Body of pancreas (tissue), 4 donors: ENCODE data around the gene NEGR1. TPM values are rescaled to one million over a fixed set of nuclear protein-coding genes. Genes with fewer than 3 reads are reported as not detected.

Experiments
- ATAC-seq: fragments of 150-250 bp; one replicate; pipeline ENCODE4 v1.9.1; 2016
- DNase-seq, 4 donors: peaks; one replicate each; pipeline ENCODE4 v3.0.0-alpha.2; 2019
- H3K27ac ChIP-seq, 4 donors: fragments of 200-600 bp; sonication (generic); 1 replicate in 3 of 4; 2 replicates in 1 of 4; pipeline versions ENCODE4 v1.5.1 to v1.6.1; 2016 to 2019; ENCODE audit warnings: mild to moderate bottlenecking in 1 of 4, mixed read lengths in 1 of 4, moderate library complexity in 1 of 4
- H3K27me3 ChIP-seq, 2 donors: fragments of 200-600 bp; sonication (generic); one replicate each; pipeline ENCODE4 v1.6.0; 2016; ENCODE audit warnings: mild to moderate bottlenecking in 1 of 2
- H3K36me3 ChIP-seq, 2 donors: fragments of 200-600 bp; sonication (generic); replicated peaks in 1 of 2; 2 replicates each; pipeline ENCODE4 v1.5.1; 2016; ENCODE audit warnings: low read depth in 2 of 2; ENCODE audit not compliant: insufficient read depth in 1 of 2
- H3K4me1 ChIP-seq: fragments of 200-600 bp; sonication (generic); one replicate; pipeline ENCODE4 v1.6.0; 2016
- H3K4me3 ChIP-seq, 2 donors: fragments of 200-600 bp; sonication (generic); 1 replicate in 1 of 2; 2 replicates in 1 of 2; pipeline ENCODE4 v1.5.1; 2016 to 2019
- H3K9me3 ChIP-seq, 3 donors: fragments of 200-600 bp; sonication (generic); 1 replicate in 2 of 3; 2 replicates in 1 of 3; pipeline ENCODE4 v1.5.1; 2016
- POLR2A ChIP-seq, 3 donors: fragments of 450-650 bp; IDR thresholded peaks; one replicate each; pipeline ENCODE4 v1.6.1; 2016; ENCODE audit warnings: antibody characterized with exemption in 3 of 3, mild to moderate bottlenecking in 2 of 3
- WGBS, 2 donors: methylation state at CpG; one replicate each; pipeline ENCODE4 v1.1.5; 2017; 5-methylcytosine and 5-hydroxymethylcytosine counted together
- intact Hi-C: fragments of 100-400 bp; cut with DNase I; formaldehyde crosslinking; loops from one replicate; pipeline ENCODE4 v1.15.1; 2023
- total RNA-seq, 2 donors: library from RNA; depleted of rRNA; stranded (reverse); fragments of >200 nt; gene quantifications; one replicate each; pipeline ENCODE4 v1.1.0, GENCODE V29; 2016
- TF ChIP-seq, protein P1 (sequence below), 7 experiments: fragments of 450-650 bp in 4 of 7; fragments of 200-600 bp in 3 of 7; sonication (generic) in 3 of 7; IDR thresholded peaks; one replicate each; pipeline ENCODE4 v1.5.1; 2016 to 2019; ENCODE audit warnings: antibody characterized with exemption in 7 of 7

The NEGR1 gene
- total RNA-seq, 2 donors from 2014 or later = 6.3 to 9.6 TPM

GRCh38 chr1:71638081-71638766, 644.1 kb downstream of the NEGR1 start:
- H3K4me1 ChIP-seq = no peaks in the 10 kb centered on the region
- WGBS, 2 donors = 73 to 82% methylated on average over 4 of the region's 4 CpGs
- no peaks in the 10 kb centered on the region for H3K27me3 ChIP-seq
- no peaks in the 10 kb centered on the region for H3K36me3 ChIP-seq
- ATAC-seq (no peak), DNase-seq (no peak)
- no peak overlapping the region for H3K4me3 ChIP-seq
- intact Hi-C loops = no loop called here
- H3K27ac ChIP-seq = no peak overlapping the region
- H3K9me3 ChIP-seq = no peaks in the 10 kb centered on the region
- TF ChIP-seq POLR2A (IDR thresholded peaks at IDR 0.05) = no peak
- TF ChIP-seq, protein P1, sequence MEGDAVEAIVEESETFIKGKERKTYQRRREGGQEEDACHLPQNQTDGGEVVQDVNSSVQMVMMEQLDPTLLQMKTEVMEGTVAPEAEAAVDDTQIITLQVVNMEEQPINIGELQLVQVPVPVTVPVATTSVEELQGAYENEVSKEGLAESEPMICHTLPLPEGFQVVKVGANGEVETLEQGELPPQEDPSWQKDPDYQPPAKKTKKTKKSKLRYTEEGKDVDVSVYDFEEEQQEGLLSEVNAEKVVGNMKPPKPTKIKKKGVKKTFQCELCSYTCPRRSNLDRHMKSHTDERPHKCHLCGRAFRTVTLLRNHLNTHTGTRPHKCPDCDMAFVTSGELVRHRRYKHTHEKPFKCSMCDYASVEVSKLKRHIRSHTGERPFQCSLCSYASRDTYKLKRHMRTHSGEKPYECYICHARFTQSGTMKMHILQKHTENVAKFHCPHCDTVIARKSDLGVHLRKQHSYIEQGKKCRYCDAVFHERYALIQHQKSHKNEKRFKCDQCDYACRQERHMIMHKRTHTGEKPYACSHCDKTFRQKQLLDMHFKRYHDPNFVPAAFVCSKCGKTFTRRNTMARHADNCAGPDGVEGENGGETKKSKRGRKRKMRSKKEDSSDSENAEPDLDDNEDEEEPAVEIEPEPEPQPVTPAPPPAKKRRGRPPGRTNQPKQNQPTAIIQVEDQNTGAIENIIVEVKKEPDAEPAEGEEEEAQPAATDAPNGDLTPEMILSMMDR (IDR thresholded peaks at IDR 0.05) = no peak

DNA sequence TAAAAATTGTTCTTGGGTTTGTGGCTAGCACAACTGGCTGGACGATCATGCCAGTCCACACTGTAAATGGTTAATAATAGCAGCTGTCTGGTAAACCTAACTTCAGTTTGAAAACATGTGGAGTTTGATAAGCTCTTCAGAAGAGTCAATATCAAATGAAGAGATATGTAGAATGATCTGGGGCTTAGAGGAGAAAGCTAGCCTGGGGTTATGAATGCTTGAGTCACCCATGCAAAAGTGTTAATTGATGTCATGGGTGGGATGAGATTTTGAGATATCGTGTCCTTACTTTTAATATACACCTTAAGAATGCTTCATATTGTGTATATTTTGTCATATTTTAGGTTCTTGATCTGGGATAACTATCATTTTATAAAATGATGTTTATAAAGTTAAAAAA, 646.8 kb downstream of the NEGR1 start:
- no peak for ATAC-seq
- WGBS, 2 donors = 65 to 79% methylated on average over 2 of the region's 2 CpGs
- TF ChIP-seq, protein P1 (IDR thresholded peaks at IDR 0.05) = no peak
- TF ChIP-seq POLR2A (IDR thresholded peaks at IDR 0.05) = no peak
- intact Hi-C loops = no loop called here
- no peaks in the 10 kb centered on the region for H3K4me1 ChIP-seq
- H3K4me3 ChIP-seq = no peak overlapping the region
- no peak overlapping the region for H3K27ac ChIP-seq
- no peak for DNase-seq
- no peaks in the 10 kb centered on the region for H3K36me3 ChIP-seq
- no peaks in the 10 kb centered on the region for H3K9me3 ChIP-seq
- H3K27me3 ChIP-seq = no peaks in the 10 kb centered on the region

DNA sequence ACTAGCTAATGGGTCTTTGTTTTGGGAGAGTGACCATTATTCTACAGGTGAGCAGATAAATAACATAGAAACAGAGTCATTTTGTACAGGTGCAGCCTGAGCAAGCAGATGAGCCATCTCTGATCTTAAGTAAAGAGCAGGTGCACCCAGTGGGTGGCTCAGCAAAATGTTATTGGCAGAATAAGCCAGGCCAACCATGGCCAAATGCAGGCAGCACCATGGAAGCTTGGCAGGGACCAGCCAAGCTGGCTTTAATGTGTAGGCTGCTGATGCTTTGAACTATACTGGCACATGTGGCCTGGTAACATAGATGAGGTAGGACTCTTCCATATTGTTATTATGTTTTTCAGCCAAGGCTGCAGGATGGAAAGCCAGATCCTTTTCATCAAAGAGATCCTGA, 648.2 kb downstream of the NEGR1 start:
- Histone ChIP-seq H3K27ac (no peak overlapping the region), H3K4me3 (no peak overlapping the region), H3K9me3 (no peaks in the 10 kb centered on the region), H3K36me3 (no peaks in the 10 kb centered on the region), H3K4me1 (no peaks in the 10 kb centered on the region), H3K27me3 (no peaks in the 10 kb centered on the region)
- no peak for ATAC-seq
- TF ChIP-seq POLR2A (IDR thresholded peaks at IDR 0.05) = no peak
- TF ChIP-seq, protein P1 (IDR thresholded peaks at IDR 0.05) = no peak
- no peak for DNase-seq
- intact Hi-C loops = no loop called here

- no peaks in the 10 kb centered on the region for H3K36me3 ChIP-seq
- DNase-seq (no peak), ATAC-seq (no peak)
- H3K9me3 ChIP-seq = no peaks in the 10 kb centered on the region
- intact Hi-C loops = no loop called here
- no peak for TF ChIP-seq POLR2A (IDR thresholded peaks at IDR 0.05)
- TF ChIP-seq, protein P1 (IDR thresholded peaks at IDR 0.05) = no peak
- H3K27ac ChIP-seq = no peak overlapping the region
- no peaks in the 10 kb centered on the region for H3K4me1 ChIP-seq
- no peaks in the 10 kb centered on the region for H3K27me3 ChIP-seq
- WGBS, 2 donors = 77 to 85% methylated on average over 1 of the region's 1 CpG
- no peak overlapping the region for H3K4me3 ChIP-seq
These were observed 652.3 kb downstream of the NEGR1 start for GRCh38 chr1:71630073-71630472.

GRCh38 chr1:71625004-71625403, 657.3 kb downstream of the NEGR1 start:
- no peak overlapping the region for H3K4me3 ChIP-seq
- intact Hi-C loops = no loop called here
- no peaks in the 10 kb centered on the region for H3K27me3 ChIP-seq
- H3K9me3 ChIP-seq = no peaks in the 10 kb centered on the region
- ATAC-seq (no peak), DNase-seq (no peak)
- H3K4me1 ChIP-seq = no peaks in the 10 kb centered on the region
- TF ChIP-seq, protein P1 (IDR thresholded peaks at IDR 0.05) = no peak
- no peak for TF ChIP-seq POLR2A (IDR thresholded peaks at IDR 0.05)
- no peak overlapping the region for H3K27ac ChIP-seq
- no peaks in the 10 kb centered on the region for H3K36me3 ChIP-seq
